GM18907 (cell line): ENCODE measurements around the gene MAPKAPK3.
A peak's percentile ranks its signal among the peaks of the same experiment; 100 is the strongest.

ENCODE experiments used
- ATAC-seq: cut with Tn5 transposase; IDR thresholded peaks from one replicate; pipeline ENCODE4 v1.9.1; 2021; ENCODE audit warnings: mild to moderate bottlenecking, moderate library complexity; ENCODE audit not compliant: unreplicated experiment

MAPKAPK3 gene

GRCh38 chr3:50617096-50617791, at the start of gene MAPKAPK3:
Gene MAPKAPK3, plus strand, starts transcription at chr3:50617151. Its CDS starts 415 bp downstream, at chr3:50617566.
- ATAC-seq = peak; percentile 17

DNA sequence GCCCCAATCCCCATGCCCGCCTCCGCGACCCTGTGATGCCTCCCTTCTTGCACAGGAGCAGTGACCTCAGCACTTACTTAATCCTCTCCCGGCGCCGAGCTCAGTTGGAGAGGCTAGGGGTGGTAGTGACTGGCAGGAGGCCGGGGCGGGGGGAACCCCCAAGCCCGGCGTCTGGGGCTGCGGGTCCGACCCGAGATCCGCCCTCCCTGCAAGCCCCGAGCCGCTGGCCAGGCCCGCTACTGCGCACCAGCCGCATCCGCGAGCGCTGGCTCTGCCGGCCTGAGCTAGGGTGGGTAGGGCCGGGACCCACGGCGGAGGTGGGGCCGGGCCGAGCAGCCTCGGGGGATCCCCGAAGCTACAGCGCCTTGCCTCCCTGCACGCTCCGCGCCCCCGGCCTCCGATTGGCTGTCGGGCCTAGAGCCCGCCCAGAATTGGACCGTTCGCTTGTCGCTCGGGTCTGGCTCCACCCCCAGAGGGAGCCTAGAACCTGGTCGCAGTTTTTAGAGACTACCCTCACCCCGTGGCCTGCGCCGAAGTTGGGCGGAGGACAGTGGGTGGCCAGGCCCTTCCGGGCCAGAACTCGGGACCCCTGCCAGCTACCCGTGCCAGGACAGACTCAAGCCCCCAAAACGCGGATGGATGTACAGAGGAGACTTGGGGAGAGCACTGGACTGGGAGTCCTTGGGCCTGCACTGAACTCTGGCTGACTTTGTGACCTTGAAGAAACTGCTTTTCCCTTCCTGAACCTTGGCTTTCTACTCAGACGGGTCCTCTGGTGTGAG, 49.4 kb upstream of the MAPKAPK3 start, which contains the start of gene C3orf18:
C3orf18 (minus strand) TSS at position 362 of the 782 bp plus-strand sequence. CDS start 2,048 bp downstream, outside the sequence.
- ATAC-seq = peak; percentile 80

DNA sequence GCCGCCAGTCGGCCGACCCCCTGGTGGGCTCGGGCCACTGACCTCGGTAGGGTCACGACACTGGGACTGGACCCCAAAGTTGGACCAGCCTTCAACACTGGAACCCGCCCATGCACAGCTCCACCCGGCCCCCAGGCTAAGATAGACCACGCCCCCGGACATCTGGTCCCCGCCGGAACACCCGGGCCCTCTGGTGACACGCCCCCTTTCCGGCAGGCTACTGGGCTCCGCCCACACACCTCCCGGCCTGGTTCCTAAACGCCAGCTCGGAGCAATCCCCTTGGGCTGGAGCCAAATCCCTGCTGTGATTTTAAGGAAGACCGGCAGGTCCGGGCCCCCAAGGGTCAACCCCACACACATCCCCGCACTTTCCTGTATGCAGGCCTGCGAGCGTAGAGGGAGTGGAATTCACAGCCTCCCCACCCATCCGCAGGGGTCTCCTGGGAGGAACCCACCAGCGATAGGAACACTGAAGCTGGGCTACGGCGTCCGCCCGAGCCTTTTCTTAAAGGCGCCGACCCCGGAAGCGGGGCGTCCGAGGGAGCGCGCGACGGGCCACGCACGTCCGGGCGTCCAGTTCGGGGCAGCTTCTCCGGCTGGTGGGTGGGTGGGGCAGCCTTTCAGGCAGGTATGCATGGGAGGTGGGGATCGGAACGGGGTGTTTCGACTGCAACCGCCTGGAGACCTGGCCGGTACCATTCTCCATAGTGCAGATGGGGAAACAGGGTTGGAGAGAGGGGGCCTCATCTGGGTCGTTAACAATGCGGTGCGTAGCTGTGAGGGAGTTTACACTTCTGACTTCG, 47.8 kb upstream of the MAPKAPK3 start, which contains the start of gene HEMK1:
HEMK1 (plus strand) TSS at position 576 of the 803 bp plus-strand sequence. CDS start 1,583 bp downstream, outside the sequence.
- peak; percentile 76 for ATAC-seq

- no peak for ATAC-seq
Measured at GRCh38 chr3:50570508-50571279, 46.3 kb upstream of the MAPKAPK3 start.

GRCh38 chr3:50571486-50571885, 45.5 kb upstream of the MAPKAPK3 start:
- no peak for ATAC-seq

- no peak for ATAC-seq
Measured at GRCh38 chr3:50572158-50572557, 44.8 kb upstream of the MAPKAPK3 start.

DNA sequence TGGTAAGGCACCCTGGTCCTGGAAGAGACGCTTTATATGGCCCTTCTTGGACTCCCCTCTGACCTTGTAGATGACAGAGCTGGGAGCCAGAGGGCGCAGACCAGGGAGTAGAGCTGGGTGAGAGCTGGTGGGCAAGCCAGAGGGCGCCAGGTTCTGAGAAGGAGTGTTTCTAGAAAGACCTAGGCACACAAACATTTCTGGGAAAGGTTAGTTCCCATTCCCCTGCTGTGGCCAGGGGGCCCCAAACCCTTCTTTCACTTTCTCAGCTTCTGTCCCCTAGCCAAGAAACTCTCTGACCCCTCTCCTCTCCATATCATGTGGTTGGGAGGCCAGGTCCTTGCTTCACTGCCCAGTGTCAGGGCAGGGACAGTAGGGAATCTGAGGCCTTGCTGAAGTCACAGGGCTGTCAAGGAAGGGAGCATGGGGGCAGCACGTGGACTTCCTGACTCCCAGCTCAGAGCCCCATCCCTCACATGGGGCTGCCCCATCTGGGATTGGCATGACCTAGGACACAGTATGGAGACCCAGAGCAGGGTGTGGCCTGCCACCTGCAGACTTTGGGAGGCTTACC, 44.1 kb upstream of the MAPKAPK3 start:
- no peak for ATAC-seq

- ATAC-seq = no peak
Measured at GRCh38 chr3:50573566-50574443, 43.1 kb upstream of the MAPKAPK3 start.

DNA sequence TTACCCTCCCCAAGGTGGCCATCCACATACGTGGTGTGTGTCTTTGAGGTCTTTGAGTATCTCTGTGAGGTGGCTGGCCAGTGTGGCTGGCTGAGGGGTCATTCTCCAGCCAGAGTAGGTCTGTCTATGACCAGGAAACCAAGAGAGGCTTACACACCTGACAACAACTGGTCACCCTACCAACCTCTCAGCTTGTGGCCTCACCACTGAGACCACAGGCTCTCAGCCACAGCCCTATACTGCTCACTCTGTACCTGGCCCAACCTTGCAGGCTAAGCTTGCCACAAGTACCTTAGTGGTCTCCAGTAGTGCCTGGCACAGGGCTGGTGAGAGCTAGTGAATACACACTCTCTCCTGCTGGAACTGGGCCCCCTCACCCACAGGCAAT, 42.5 kb upstream of the MAPKAPK3 start:
- ATAC-seq = no peak

GRCh38 chr3:50575372-50575771, 41.6 kb upstream of the MAPKAPK3 start:
- ATAC-seq = no peak

GRCh38 chr3:50577348-50577747, 39.6 kb upstream of the MAPKAPK3 start:
- ATAC-seq = no peak

- ATAC-seq = no peak
Measured at GRCh38 chr3:50580683-50581458, 36.1 kb upstream of the MAPKAPK3 start.

DNA sequence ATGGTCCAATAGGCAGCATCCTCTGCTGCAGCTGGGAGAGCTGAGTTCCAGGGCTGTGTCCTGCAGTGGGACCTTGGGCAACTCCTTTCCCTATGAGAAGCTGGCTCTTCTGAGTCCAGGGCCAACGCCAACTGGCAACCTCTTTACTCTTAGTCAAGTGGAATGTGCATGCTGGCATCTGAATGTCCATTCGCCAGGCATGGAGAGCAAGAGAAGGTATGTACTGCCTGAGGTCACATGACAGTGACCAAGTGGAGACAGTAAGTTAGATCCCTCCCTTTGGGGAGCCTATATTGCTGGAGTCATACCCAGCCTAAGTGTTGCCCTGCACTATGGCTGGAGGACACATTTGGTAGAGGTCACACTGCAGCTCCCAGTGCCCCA, 35.5 kb upstream of the MAPKAPK3 start:
- no peak for ATAC-seq

DNA sequence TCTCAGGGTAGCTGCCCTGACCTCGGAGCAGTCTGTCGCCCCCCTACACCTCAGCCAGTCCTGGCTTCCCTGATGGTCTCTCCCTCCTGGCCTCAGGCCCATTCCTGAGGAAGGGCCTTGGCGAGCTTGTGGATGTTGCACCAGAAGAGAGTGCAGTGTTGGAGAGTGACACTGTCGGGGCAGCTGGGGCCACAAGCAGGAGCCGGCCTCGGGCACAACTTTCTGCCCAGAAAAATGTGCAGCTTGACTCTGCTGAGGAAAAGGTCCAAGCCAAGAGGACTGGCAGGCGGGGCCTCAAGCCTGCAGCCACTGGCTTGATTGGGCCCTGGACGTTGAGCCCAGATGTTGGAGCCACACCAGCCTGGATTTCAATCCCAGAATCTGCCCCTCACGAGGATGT, 34.9 kb upstream of the MAPKAPK3 start:
- ATAC-seq = no peak

DNA sequence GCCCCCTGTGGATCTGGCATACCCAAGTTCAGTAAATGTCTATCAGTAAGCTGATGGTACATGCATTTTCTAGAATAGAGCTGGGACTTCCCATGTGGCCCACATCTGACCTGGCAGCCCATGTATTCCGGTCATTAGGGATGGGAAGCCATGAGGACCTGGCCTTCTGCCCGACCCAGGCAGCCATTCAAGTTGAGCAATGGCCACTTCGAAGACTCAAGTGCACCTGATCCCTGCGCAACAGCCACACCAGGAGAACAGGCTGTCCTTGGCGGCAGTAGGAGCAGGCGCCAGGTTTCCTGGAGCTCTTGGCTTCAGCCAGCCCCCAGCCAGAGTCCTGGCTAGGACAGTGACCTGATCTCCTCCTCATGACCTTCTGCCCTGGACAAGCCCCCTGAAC, 33.1 kb upstream of the MAPKAPK3 start:
- ATAC-seq = no peak

GRCh38 chr3:50584391-50584790, 32.6 kb upstream of the MAPKAPK3 start:
- no peak for ATAC-seq

- ATAC-seq = no peak
Measured at GRCh38 chr3:50585919-50586762, 30.8 kb upstream of the MAPKAPK3 start.

- ATAC-seq = no peak
Measured at GRCh38 chr3:50586763-50587070, 30.2 kb upstream of the MAPKAPK3 start.
